ENCODE results near the gene CRKL.

DNA sequence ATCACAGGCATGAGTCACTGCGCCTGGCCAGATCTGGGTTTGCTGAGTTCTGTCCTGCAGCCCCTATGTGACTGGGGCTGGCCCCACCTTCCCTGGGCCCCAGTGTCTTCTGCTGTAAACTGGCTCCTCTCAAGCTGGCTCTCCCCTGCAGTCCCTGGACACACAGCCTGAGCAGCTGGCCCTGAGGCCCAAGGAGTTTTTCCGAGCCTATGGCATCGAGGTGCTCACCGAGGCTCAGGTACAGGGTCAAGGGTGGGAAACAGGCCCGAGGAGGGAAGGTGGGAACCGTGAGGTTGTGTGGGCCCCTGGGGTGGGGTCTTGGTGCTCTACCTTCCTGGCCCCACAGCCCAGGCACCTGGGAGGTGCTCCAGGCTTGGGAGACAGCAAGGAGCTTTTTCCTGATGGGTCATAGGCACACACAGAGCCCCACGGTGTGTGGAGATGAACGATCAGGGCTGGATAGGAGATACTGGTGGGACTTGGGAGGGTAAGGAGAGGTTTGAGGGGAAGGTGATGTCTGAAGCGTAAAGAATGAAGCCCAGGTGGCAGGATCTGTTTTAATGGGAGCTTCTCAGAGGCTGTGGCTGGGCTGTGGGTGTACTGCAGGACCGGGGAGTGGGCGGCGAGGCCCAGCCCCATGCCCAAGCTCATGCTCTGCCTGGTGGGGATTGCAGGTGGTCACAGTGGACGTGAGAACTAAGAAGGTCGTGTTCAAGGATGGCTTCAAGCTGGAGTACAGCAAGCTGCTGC is 58.5 kb downstream of the CRKL start:
- no peak for TF ChIP-seq LEF1 (IDR thresholded peaks at IDR 0.05; ENCODE audit: borderline replicate concordance)
- TF ChIP-seq CTBP1 (IDR thresholded peaks at IDR 0.05; ENCODE audit: borderline replicate concordance): no peak
- no peak for TF ChIP-seq HDGF (IDR thresholded peaks at IDR 0.05; ENCODE audit: borderline replicate concordance)
- TF ChIP-seq SP1 (IDR thresholded peaks at IDR 0.05): no peak
- TF ChIP-seq FOXM1 (IDR thresholded peaks at IDR 0.05; ENCODE audit: borderline replicate concordance): no peak
- TF ChIP-seq SUZ12 (IDR thresholded peaks at IDR 0.05): no peak
- no peak for TF ChIP-seq TARDBP (IDR thresholded peaks at IDR 0.05)
- TF ChIP-seq FOXA1 (IDR thresholded peaks at IDR 0.05): no peak
- no peak for TF ChIP-seq ZNF384 (IDR thresholded peaks at IDR 0.05)
- no peak for TF ChIP-seq ELF4 (IDR thresholded peaks at IDR 0.05)
- TF ChIP-seq L3MBTL2 (conservative IDR thresholded peaks at IDR 0.05): no peak
- TF ChIP-seq BHLHE40 (IDR thresholded peaks at IDR 0.05; ENCODE audit: borderline replicate concordance): no peak

All from HEK293T (cell line).